GM21717 (cell line): ENCODE measurements around the gene IL16.
"Not testable (repeated sequence)": the region's sequence is repeated elsewhere in the genome, so short reads cannot be mapped to it uniquely, and the experiment has no call there.

Experiments used
- ATAC-seq: cut with Tn5 transposase; IDR thresholded peaks from one replicate; pipeline ENCODE4 v1.9.1; 2021; ENCODE audit warnings: mild to moderate bottlenecking, moderate library complexity; ENCODE audit not compliant: unreplicated experiment

The IL16 gene

GRCh38 chr15:81199031-81199779 lies 2.5 kb downstream of the IL16 start:
- no peak for ATAC-seq

DNA sequence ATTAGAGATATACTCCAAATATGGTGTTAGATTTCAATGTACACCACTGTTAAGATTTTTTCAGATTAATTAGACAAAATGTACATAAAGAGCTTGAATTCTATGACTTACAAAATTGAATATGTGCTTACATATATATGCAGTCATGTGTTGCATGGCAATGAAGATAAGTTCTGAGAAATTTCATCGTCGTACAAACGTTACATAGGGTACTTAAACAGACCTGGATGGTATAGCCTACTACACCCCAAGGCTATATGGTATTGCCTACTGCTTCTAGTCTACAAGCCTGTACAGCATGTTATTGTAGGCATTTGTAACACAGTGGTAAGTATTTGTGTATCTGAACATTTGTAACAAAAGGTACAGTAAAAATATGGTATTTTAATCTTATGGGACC lies 9.3 kb downstream of the IL16 start:
- ATAC-seq: no peak

GRCh38 chr15:81207987-81208386 lies 11.3 kb downstream of the IL16 start:
- not testable (repeated sequence) for ATAC-seq

DNA sequence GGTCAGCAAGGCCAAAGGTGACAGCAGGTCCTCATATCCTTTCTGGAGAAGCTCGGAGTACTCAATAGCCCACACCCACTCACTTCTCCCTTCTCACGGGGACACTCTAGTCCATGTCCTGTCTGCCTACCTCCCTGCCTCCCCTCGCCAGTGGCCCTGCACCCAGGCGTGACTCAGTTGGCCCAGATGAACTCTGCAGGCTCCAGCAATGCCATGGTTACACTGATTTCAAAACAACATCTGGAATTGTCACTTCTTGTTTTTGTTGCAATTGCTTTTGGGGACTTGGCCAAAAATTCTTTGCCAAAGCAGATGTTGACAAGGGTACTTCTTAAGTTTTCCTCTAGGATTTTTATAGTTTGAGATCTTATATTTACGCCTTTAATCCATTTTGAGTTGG lies 13.0 kb downstream of the IL16 start:
- no peak for ATAC-seq

DNA sequence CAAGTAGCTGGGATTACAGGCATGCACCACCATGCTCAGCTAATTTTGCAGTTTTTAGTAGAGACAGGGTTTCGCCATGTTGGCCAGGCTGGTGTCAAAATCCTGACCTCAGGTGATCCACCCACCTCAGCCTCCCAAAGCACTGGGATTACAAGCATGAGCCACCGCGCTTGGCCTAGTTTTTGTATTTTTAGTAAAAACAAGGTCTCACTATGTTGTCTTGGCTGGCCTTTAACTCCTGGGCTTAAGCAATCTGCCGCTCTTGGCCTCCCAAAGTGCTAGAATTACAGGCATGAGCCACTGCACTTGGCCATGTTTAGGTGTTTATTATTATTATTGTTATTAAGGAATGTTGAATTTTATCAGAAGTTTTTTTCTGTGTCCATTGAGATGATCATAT lies 14.7 kb downstream of the IL16 start:
- no peak for ATAC-seq

GRCh38 chr15:81213982-81214381 lies 17.3 kb downstream of the IL16 start:
- no peak for ATAC-seq

GRCh38 chr15:81215531-81215930 lies 18.9 kb downstream of the IL16 start:
- no peak for ATAC-seq

DNA sequence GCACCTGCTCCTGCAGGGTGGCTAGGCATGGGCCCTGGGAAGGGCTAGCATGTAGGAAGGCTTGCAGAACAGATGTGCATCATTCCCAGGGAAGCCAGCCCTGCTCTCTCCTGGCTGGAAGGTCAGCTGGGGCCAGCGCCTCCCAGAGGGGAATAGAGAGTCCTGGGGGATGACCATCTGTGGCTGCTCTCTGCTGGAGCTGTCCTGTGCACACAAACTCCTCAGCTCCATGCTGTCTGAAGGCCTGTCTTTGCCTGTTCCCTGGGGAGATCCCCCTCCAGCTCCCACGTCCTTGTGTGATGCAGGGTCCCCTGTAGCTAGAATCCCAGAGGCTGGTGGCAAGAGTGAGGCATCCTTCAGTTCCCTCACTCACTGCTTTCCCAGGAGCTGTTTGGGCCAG lies 19.3 kb downstream of the IL16 start:
- no peak for ATAC-seq

DNA sequence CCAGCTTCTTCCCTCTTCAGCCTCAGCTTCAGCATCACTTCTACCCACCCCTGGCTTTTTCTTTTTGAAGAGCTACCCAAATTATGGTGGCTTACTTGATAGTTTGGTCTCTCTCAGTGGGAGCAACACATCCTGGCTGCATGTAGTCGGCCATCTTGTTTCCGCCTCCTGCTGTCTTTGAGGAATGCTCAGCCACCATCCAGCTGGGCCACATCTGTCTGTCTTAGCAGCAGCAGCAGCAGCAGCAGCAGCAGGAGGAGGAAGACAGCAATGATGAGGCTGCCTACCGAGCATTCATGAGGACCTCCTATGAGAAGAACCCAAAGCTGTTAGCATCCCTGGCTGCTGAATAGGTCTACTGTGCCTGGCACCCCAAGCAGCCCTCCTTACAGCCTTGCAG lies 19.7 kb downstream of the IL16 start:
- ATAC-seq: no peak

DNA sequence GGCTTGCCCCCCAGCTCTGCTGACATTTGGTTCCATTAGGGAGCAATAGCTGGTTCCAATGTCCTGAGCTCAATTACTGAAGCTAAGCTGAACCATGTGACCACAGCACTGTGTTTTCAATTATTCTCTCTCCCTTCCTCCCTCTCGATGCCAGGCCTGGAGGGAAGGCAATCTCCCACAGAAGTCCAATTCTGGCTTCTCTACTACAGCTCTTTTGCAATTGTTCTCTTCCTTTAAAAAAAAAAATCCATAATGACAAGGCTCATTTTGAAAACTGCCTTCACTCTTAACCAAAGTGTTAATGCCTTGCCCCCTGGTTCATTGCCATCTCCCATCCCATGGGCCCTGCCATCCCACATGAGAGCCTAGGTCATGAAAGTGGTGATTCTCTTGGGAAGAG lies 24.8 kb downstream of the IL16 start:
- no peak for ATAC-seq

GRCh38 chr15:81222007-81222406 lies 25.3 kb downstream of the IL16 start:
- no peak for ATAC-seq

- ATAC-seq: no peak
Observed at GRCh38 chr15:81223346-81223971, 26.8 kb downstream of the IL16 start.

DNA sequence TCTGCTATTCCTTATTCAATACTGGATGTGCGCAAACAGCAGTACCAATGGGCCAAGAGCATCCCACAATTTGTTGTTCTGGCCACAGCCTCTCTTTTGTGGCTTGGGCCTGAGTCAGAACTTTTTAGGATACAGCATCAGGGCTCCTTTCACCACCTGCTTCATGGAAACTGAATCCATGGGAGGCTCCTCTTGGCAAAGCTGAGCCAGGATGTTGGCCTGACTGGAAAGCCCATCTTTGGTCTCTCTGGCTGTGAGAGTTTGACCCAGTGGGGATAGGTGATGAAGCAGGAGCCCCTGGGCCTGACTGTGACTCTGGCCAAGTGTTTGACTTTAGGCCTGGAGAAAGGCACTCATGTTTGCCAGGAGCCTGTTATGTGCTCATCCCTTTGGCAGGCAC lies 27.6 kb downstream of the IL16 start:
- no peak for ATAC-seq

DNA sequence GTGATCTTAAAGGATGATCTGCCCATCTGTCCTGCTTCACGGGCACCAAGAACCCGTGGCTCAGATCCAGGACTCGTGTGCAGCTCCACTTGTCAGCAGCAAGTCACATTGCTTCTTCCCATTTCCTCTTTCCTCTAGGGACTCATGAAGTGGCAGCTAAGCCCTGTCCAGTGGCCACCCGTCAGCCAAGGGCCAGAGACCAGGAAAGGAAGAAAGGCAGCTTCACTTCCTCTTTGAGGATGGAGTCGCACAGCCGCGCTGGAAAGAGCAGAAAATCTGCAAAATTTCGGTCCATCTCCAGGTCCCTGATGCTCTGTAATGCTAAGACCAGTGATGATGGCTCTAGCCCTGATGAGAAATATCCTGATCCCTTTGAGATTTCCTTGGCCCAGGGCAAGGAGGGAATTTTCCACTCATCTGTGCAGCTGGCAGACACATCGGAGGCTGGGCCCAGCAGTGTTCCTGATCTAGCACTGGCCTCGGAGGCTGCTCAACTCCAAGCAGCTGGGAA lies 28.5 kb downstream of the IL16 start:
- no peak for ATAC-seq

- no peak for ATAC-seq
Observed at GRCh38 chr15:81227716-81228115, 31.0 kb downstream of the IL16 start.

- ATAC-seq: no peak
Observed at GRCh38 chr15:81229586-81229985, 32.9 kb downstream of the IL16 start.

DNA sequence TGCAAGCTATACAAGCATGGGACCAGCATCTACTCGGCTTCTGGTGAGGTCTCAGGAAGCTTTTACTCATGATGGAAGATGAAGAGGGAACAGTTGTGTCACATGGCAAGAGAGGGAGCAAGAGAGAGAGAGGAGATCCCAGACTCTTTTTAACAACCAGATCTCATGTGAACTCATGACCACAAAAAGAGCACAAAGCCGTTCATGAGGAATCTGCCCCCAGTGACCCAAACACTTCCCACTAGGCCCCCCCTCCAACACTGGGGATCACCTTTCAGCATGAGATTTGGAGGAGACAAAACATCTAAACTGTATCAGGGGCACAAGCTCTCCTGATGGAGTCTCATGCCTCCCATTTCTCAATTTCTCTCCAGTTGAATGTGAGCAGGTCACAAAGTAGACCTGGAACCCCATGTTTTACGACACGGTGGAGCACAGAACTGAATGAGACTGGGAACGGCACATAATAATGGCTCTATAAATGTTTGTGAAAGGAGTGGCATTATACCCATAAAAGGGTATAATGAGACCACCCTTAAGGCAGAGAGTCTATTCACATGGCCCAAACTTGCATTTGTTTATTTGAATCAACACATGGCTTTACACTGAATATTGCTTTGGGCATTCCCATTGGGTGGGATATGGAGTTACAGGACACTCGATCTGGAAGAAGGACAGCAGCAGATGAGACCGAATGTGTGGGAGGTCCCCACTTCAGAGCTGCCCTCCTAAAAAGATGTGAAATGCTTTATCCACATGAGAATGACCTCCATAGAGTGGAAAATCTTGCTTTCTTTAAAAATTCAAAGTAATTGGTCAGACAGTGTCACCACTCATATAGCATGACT lies 38.8 kb downstream of the IL16 start:
- no peak for ATAC-seq

GRCh38 chr15:81239190-81239589 lies 42.5 kb downstream of the IL16 start:
- no peak for ATAC-seq

GRCh38 chr15:81242778-81243177 lies 46.1 kb downstream of the IL16 start:
- no peak for ATAC-seq

DNA sequence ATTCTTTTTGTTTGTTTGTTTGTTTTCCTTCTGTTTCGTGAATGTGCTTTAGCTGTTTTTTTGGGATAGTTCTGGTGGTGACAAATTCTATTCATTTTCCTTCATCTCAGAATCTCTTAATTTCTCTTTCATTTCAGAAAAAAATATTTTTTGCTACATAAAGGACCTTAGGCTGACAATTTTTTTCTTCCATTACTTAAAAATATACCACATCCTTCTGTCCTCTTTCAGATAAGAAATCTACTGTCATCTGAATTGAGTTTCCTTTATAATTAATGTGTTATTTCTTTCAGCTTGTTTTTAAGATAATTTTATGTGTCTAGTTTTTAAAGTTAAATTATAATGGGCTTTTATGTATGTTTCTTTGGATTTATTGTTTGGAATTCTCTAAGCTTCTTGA lies 47.6 kb downstream of the IL16 start:
- no peak for ATAC-seq

DNA sequence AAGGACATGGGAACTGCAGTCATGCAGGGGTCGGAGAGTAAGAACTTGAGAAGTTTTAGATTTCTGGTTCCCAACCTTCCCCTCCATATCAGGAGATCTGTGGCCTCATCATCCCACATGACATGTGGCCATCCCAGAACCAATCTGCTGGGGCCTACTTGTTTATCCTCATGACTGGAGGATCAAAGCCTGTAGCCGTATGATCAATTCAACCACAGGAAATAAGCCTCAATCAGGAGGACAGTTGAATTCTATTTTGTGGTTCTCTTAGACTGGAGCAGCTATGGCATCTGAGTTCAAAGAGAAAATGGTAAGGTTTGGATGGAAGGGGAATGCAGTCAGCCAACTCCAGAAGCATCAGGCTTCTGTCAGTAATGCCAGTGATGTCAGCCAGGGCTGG lies 57.2 kb downstream of the IL16 start:
- no peak for ATAC-seq
